HG03064 (cell line): ENCODE data around the gene CCM2.

Experiments
- ATAC-seq: cut with Tn5 transposase; IDR thresholded peaks from one replicate; pipeline ENCODE4 v1.9.1; 2021; ENCODE audit warnings: low read depth; ENCODE audit not compliant: unreplicated experiment

CCM2 gene

DNA sequence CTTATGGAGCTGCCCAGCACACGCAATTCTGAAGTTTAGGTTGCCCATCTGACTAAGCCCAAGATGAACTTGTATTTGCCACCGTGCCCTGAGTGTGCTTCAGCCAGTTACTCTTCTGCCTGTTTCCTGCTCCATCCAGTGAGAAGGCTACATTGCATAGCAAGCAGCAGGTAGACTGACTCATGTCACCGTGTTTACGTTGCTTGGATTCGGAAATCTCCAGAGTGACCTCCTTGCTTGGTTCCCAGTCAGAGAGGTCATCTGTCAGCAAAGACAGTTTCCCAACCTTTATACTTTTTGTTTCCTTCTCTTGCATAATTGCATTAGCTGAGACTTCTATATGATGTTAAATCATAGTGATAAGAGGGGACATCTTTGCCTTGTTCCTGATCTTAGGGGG, 57.9 kb downstream of the CCM2 start:
- no peak for ATAC-seq

DNA sequence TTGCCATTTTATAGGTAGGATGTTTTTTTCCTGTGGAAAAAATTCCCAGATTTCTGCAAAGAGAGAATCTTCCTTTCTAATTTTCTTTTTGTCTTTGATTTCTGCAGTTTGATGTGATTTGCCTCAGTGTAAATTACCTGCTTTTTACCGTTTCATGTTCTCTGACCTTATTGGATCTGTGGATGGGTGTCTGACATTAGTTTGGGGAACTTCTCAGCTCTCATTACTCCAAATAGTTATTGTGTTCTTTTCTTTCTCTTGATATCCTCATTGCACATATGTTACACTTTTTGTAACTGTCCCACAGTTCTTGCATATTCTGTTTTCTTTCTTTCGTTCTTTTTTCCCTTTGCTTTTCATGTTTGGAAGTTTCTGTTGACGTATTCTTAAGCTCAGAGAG, 60.3 kb downstream of the CCM2 start:
- no peak for ATAC-seq

GRCh38 chr7:45061352-45061751, 61.4 kb downstream of the CCM2 start:
- no peak for ATAC-seq

DNA sequence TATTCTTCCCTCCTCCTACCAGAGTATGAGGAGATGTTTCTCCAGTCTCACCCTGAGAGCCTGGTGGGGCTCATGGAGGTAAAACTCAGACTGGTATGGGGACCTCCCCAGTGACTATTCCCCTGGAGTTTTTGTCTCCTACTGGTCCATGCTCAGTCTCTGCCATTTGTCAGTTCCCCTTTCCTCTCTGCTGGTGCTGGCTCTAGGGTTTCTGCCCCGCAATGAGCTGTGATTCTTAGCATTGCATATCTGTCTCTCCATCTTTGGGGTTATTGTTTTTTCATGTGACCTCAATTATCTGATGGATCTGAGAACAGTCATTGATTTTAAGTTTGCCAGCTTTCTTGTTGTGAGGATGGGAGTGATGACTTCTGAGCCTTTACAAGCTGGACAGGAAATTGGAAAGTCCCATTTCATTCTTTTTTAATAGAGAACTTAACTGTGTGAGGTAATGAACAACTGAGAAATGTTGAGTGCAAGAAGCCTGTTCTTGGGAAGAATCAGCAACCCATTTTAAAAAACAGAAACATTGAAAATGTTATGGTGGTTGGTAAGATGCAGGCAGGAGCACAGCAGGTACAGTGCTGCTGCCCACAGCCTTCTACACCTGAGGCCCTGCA, 61.9 kb downstream of the CCM2 start:
- no peak for ATAC-seq

DNA sequence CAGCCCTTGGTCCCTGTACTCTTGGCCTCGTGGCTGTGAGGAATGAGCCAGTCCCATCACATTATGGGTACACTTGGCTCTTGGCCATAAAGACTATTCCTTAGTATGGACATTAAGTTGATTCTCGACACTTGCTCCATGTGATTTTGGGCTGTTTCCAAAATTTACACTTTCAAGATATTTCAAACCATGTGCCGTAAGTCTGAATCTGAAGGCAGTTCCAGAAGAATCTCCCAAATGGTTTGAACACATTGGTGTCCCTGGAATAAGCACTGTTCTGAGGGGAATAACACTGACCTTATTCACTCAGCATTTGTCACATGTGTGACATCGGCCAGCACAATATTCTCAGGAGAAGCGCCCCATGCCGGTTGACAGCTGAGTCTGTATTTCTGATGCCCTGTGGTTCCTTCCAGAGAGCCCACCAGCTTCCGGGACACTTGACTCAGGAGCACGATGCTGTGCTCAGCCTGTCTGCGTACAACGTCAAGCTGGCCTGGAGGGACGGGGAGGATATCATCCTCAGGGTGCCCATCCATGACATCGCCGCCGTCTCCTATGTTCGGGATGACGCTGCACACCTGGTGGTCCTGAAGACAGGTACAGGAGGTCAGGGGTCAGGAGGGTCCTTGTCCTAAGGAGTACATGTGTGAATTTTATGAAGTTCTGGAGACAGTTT, 64.2 kb downstream of the CCM2 start:
- ATAC-seq = no peak

GRCh38 chr7:45065031-45065995, 65.3 kb downstream of the CCM2 start:
- no peak for ATAC-seq

DNA sequence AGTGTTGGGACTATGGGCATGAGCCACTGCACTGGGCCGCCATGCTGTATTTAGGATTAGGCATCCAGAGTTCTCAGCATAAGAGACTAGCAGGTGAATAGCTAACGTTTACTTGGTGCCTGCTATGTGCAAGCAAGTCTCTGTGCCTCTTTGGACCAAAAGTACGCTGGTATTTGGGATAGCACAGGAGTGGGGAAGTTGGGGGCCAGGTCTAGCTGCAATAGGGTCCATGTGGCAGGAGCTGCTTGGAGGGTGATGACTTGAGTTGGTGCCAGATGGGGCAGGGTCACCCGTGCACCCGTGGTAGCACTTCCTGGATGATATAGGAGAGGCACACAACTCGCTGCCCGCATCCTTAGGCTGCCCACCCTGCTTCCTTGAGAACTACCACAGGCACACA, 66.4 kb downstream of the CCM2 start:
- no peak for ATAC-seq

GRCh38 chr7:45067582-45067981, 67.6 kb downstream of the CCM2 start:
- no peak for ATAC-seq

DNA sequence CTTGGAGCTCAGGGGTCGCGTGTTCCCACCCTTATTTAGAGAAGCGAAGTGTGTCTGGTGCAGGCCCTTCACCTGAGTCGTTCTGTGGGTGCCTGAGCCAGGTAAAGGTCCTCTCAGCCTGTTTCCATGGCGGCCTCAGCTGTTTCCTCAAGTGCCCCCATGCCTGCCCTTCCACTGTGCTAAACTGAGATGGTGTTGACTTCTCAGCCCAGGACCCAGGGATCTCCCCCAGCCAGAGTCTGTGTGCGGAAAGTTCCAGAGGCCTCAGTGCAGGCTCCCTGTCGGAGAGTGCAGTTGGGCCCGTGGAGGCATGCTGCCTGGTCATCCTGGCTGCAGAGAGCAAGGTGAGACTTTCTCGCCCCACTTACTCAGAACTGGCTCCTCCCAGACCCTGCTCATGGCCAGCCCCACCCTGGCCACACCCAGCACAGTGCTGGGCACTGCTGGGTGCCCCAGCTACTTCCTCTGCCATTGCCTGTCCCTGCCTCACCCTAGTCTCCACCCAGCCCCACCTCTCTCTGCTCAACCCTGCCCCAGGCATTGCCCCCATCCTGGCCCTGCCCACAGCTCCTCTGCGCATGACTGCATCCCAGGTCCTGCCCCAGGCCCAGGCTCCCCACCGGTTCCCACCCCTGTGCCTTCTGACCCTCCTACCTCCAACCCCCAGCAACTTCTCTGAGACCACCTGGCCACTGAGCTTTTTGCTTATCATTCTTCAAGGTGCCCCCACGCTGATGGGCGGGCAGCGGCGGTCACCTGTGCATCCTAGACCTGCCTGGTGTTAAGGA, 68.4 kb downstream of the CCM2 start:
- no peak for ATAC-seq

DNA sequence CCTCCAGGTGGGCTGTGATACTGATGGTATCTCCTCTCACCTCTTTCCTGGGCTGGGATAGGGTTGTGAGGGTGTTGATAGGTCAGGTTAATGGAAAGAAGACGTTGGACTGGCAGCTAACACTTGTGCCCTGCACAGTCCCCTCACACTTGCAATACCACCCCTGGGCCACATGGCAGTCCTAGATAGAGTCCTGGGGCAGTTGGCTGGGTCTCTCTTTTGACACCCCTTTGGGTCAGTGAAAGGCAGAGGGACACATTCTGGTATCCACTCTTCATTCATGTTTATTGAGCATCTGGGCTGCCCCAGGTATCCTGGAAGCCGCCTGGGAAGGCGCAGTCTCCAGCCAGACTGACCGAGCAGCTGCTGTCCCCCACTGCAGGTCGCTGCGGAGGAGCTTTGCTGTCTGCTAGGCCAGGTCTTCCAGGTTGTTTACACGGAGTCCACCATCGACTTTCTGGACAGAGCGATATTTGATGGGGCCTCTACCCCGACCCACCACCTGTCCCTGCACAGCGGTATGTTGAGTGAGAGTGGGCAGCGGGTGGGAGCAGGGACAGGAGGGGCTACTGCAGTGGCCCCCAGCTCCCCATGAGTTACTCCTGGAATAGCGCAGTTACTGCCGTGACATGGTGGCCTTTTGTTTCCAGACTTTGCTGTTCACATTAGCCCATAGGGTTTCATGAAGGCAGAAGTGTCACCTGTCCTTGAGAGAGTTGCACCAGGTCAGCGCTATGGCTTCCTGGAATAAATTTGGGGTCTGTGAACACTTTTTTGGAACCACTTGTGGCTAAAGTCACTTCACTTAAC, 69.6 kb downstream of the CCM2 start:
- no peak for ATAC-seq

DNA sequence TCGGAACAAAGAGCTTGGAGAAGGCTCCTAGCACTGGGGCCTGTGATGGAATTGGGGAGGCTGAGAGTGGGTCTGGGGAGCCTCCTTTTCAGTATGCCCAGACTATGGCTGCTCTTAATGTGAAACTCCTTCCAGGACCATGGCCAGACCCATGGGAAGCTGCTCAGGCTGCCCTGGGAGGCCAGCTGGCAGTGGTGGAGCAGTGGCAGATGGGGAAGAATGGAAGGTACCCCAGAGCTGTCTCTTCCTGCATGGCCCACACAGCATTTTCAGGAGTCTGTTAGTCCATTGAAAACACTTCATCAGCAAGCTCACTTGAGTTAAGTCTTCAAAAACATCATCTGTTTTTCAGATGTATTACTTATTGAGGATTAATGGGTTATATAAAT, 70.2 kb downstream of the CCM2 start:
- no peak for ATAC-seq

DNA sequence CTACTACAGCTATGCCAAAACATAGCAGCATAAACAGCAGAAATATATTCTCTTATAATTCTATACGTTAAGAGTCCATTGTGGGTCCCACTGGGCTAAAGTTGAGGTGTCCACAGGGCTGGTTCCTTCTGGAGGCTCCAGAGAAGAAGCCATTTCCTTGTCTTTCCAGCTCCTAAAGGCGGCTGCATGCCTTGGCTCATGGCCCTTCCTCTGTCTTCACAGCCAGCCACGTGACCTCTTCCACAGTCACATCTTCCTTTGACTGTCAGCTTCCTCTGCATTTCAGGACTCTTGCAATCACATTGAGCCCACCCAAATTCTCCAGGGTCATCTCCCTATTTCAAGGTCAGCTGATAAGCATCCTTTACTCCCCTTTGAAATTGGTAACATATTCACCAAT, 71.5 kb downstream of the CCM2 start:
- ATAC-seq = no peak

GRCh38 chr7:45072131-45073030, 72.4 kb downstream of the CCM2 start:
- ATAC-seq = no peak

- no peak for ATAC-seq
Observed at GRCh38 chr7:45073031-45073785, 73.2 kb downstream of the CCM2 start.

GRCh38 chr7:45073786-45074527, 74.0 kb downstream of the CCM2 start:
- no peak for ATAC-seq

DNA sequence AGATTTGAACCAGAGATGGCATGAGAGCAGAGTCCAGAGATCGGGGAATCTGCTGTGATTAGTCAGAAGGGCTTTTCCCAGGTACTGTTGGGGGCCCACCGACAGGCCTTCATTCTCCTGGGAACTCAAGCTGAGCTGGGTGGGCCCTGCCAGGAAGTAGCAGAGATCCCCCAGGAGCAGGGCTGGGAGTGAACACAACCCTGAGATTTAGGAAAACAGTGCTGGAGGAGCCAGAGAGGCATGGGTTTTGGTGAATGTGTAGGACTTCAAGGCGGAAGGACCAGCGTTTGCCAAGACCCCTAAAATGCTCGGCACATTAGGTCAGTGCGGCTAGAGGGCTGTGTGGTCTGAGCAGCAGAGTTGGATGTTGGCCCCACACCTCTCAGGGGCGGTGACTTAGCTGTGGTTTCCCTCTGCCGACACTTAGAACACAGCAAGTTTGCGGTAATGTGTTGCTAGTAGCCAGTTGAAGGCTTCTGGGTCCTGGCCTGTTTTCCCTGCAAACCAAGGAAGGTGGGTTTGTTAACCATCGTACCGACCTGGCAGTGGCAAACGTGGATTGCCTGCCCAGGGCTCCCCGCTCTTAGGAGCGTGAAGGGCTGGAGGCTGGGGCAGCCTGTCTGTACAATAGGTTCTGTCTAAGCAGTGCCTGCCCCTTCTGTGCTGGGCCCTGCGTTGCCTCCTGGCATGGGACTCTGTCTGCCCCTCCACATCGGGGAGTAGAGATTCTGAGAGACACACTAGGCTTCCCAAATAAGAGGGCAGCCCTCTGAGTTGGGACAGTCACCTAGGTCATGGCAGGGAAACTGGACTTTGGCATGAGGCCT, 74.7 kb downstream of the CCM2 start:
- no peak for ATAC-seq

GRCh38 chr7:45075355-45075644, 75.3 kb downstream of the CCM2 start:
- no peak for ATAC-seq
